B cell (primary cell): ENCODE data around the gene APH1A.

Experiments
- CTCF ChIP-seq: fragments of 200-600 bp; IDR thresholded peaks from one replicate; pipeline ENCODE4 v1.8.0; 2022; ENCODE audit warnings: antibody characterized with exemption, mild to moderate bottlenecking
- EZH2 ChIP-seq: IDR thresholded peaks from 2 replicates; pipeline ENCODE4 v1.6.1; 2012; ENCODE audit warnings: borderline replicate concordance, low read depth, mild to moderate bottlenecking, moderate library complexity, low read length; ENCODE audit not compliant: insufficient read depth, poor library complexity, severe bottlenecking

GRCh38 chr1:150263549-150263948 is 5.3 kb downstream of the APH1A start:
- TF ChIP-seq CTCF (no peak), EZH2 (no peak)
